G401 (cell line): Measurements from ENCODE around the gene ZMPSTE24. TPM values are rescaled to one million over a fixed set of nuclear protein-coding genes. Genes with fewer than 3 reads are reported as not detected.

Experiments
- total RNA-seq: library from RNA; depleted of rRNA; stranded (reverse); fragments of >200 nt; shearing (Covaris generic); gene quantifications from 2 replicates; pipeline ENCODE4 v1.2.3, GENCODE V29; 2014; rRNA removed

ZMPSTE24 gene
- total RNA-seq, 1 experiment from 2014 or later, result 36.0 TPM

Other genes starting within 250 kb of the ZMPSTE24 start
- 135 and 183 TPM in 2 replicates for gene CAP1, start 217.5 kb upstream of the ZMPSTE24 start, total RNA-seq
- 181 and 227 TPM in 2 replicates for gene PPT1, start 161.0 kb upstream of the ZMPSTE24 start, total RNA-seq
- gene RLF, start 96.8 kb upstream of the ZMPSTE24 start, total RNA-seq, result 9.4 and 10.4 TPM in 2 replicates
- not detected in 2 replicates for gene TMCO2, start 10.3 kb upstream of the ZMPSTE24 start, total RNA-seq
- gene COL9A2, start 59.0 kb downstream of the ZMPSTE24 start, total RNA-seq, result 4.0 and 6.4 TPM in 2 replicates
- 15.0 and 21.9 TPM in 2 replicates for gene SMAP2, start 115.5 kb downstream of the ZMPSTE24 start, total RNA-seq
- gene ZFP69B, start 192.2 kb downstream of the ZMPSTE24 start, total RNA-seq, result 2.8 and 3.0 TPM in 2 replicates
- gene ZFP69, start 219.1 kb downstream of the ZMPSTE24 start, total RNA-seq, result not detected in 2 replicates